Cortex of kidney (tissue), 1 donor: ENCODE data around the gene PROM1.

Source experiments
- DNase-seq: peaks from one replicate; lab custom pipeline; 2025; lab: John Stamatoyannopoulos, UW

The PROM1 gene, protein sequence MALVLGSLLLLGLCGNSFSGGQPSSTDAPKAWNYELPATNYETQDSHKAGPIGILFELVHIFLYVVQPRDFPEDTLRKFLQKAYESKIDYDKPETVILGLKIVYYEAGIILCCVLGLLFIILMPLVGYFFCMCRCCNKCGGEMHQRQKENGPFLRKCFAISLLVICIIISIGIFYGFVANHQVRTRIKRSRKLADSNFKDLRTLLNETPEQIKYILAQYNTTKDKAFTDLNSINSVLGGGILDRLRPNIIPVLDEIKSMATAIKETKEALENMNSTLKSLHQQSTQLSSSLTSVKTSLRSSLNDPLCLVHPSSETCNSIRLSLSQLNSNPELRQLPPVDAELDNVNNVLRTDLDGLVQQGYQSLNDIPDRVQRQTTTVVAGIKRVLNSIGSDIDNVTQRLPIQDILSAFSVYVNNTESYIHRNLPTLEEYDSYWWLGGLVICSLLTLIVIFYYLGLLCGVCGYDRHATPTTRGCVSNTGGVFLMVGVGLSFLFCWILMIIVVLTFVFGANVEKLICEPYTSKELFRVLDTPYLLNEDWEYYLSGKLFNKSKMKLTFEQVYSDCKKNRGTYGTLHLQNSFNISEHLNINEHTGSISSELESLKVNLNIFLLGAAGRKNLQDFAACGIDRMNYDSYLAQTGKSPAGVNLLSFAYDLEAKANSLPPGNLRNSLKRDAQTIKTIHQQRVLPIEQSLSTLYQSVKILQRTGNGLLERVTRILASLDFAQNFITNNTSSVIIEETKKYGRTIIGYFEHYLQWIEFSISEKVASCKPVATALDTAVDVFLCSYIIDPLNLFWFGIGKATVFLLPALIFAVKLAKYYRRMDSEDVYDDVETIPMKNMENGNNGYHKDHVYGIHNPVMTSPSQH

GRCh38 chr4:16083241-16084191 is at the start of gene PROM1:
Gene PROM1, minus strand, starts transcription at chr4:16084023. Its CDS starts 8,117 bp downstream, at chr4:16075906.
- no peak for DNase-seq

DNA sequence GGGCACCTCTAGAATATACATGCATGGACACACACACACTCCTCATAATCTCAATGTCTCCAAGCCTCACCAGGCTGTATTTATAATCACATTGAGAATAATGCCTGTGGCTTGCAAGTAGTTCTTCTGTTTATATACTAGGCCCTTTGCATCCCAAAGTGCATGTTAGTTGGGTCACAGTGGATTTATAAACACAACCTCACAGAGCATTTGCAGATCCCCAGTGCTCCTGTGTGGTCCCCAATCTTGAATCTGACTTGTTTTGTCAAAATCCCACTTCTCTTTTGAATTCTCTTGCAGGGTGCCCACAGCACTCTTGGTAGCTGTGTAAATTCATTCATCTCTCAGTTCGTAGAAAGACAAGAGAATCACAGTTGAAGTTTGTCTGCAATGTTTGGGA is 49.6 kb upstream of the PROM1 start:
- DNase-seq = no peak

DNA sequence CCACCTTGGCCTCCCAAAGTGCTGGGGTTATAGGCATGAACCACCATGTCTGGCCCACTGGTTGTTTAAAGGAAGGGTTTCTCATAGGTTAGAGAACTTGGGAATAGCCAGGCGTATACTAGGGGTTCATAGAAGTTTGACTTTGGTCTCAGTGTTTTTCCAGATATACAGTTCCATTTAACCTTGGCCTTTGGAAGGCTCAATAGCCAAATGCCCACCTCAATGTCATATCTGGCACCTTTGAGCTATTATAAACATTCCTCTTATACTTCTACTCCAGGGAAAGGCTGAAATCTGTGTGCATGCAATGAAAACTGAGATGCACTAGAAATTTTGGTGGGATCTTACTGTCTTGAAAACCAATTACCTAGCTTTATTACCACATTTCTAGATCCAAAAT is 47.5 kb upstream of the PROM1 start:
- DNase-seq = no peak

GRCh38 chr4:16129336-16129735 is 45.5 kb upstream of the PROM1 start:
- no peak for DNase-seq

- DNase-seq = no peak
These were observed 42.9 kb upstream of the PROM1 start for GRCh38 chr4:16126714-16127113.

DNA sequence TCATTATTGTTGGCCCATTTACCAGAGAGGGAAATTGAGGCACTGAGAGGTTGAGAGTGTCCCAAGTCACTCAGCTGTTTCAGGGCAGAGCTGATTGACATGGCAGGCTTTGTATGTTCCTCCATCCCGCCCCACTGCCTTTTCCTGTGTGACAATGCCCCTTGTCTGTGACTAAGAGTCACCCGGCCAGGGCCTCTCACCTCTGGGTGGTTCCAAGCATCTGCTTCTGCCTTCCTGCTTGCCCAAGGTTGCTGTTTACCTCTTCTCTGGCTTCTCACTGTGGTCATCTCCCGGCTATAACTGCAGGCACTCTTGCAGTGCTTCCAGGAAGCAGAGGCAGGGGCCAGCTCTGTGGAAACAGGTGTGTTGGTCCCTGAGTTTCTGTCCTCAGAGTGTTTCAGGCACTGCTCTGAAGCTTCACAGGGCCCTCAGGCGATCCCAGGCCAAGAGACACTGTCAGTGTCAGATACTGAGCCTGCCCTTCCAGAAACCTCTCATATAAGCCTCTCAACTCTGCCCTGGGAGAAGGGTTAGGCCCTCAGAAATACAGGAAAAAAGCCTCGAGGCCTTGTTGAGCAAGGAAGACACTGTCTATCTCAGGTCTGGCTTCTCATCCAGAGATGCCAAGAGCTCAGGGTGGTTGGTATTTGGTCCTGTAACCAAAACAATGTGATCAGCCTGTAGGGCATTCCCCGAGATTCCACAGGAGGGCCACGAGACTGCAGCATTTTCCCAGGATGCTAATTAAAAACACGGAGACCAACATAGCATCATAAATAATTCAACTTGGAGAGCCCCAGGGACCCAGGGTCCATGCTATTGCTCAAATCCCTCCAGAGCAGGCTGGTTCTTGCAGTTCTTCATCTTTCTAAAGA is 42.0 kb upstream of the PROM1 start:
- no peak for DNase-seq

DNA sequence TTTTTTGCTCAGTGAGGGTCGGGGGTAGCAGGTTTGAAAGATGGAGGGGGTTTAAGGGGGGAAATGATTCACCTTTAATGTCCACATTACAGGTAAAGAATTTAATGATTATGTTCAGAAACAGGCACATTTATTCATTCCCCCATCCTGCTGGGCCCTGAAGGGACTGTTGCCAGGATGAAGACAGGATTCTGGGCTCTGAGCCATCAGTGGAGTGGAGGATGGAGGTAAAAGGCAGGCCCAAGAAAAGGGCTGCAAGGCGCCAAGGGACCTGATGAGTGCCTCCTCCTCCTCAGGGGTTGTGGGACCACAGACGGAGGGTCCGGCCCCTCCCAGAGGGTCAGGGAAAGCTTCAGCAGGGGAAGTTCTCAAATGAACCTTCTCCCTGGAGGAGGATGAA is 40.4 kb upstream of the PROM1 start:
- DNase-seq = no peak

DNA sequence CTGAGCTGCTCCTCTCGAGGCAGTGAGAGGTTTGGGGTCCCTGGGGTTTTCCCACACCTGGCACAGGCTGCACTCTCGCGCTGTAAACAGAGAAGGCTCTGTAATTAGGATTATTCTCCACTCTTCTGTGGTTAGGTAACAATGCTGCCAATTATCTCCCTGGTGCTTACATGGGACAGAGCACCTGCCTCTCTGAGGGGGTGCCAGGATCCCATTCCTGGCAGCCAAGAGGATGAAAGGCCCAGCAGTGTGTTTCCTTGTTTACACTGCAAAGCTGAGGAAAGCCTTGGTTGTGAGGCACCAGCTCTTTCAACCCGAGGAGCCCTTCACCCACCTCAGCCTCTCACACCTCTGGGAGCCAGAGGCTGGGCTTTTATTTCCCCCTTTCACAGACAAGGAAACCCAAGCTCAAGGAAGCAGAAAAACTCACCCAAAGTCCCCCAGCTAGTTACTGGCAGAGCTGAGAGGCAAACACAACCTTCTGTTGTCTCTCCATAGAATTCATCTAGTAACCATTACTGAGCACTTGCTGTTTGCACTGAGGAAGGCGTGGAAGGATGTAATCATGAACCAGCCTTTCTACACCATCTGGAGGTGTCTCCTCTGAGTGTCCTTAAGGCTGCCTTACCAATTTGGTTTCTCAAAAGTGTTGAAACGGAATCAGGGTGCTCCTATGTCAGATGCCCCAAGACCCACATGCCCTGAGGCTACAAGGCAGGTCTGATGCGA is 39.7 kb upstream of the PROM1 start:
- DNase-seq = no peak

DNA sequence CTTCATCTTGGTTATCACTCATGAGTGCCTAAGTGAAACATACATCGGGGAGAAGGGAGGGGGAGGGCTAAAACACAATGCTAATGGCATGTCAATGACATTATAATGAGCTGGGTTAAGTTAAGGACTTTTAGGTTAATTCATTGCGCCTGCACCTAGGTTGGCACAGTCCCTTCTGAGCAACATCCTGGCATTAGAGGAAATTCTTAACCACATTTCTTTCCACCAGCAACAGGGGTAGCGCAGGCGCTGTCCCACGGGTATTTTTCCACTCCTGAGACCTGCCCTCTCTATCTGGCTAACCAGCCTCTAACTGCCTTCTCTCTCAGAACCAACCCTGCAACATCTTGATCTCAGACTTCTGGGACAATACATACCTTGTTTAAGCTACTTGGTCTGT is 39.0 kb upstream of the PROM1 start:
- no peak for DNase-seq

DNA sequence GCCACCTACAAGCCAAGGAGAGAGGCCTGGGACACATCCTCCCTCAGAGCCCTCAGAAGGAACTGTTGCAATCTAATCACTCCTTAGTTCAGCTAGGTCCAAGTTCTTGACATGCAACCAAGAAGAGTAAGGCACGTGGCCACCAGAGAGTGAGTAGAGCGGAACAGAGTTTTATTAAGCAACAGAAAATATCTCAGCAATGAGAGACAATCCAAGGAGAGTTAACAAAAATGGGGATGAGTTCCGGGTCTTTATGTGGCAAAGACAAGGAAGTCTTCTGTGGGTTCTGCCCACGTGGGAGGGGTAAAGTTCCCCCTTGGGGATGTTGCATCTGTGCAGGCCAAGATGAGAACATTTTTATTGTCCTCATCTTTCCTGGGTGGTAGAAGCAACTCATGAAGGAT is 38.5 kb upstream of the PROM1 start:
- no peak for DNase-seq

GRCh38 chr4:16120720-16121119 is 36.9 kb upstream of the PROM1 start:
- DNase-seq = no peak

DNA sequence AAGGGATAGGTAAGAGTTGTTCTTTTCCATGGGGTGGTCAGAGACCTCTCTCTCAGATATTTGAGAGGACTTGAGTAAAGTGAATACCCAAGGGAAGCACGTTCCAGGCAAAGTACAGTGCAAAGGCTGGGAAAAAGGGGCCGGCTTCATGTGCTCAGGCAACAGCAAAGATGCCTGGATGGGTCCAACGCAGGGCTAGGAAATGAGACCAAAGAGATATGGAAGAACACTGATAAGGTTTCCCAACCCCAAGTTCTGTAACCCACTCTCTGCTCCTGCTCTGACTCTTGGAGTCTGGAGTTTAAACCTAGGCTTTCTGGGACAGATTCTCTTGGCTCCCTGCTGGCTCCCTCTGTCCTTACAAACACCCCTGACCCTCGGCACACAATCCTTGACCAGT is 36.2 kb upstream of the PROM1 start:
- DNase-seq = no peak

GRCh38 chr4:16118090-16118489 is 34.3 kb upstream of the PROM1 start:
- no peak for DNase-seq

DNA sequence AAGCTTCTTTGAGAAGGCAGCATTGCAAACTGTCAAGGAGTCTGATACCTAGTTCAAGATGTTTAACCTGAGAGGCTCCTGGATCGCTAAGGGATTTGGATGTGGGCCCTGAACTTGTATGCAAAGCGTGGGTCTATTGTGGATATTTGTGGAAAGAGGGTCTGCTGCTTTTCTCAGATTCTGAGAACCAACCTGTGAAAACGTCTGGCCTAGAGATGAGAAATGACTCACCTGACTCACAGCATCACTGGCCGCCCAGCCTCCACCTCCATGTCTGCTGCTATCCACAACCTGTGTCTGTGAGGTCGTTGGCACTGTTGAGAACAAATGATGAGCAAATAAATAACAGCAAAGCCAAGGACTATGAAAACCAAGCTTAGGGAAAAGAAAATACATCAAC is 33.3 kb upstream of the PROM1 start:
- no peak for DNase-seq

GRCh38 chr4:16116493-16116990 is 32.7 kb upstream of the PROM1 start:
- DNase-seq = no peak

GRCh38 chr4:16116019-16116418 is 32.2 kb upstream of the PROM1 start:
- DNase-seq = no peak

GRCh38 chr4:16114546-16114945 is 30.7 kb upstream of the PROM1 start:
- DNase-seq = no peak

DNA sequence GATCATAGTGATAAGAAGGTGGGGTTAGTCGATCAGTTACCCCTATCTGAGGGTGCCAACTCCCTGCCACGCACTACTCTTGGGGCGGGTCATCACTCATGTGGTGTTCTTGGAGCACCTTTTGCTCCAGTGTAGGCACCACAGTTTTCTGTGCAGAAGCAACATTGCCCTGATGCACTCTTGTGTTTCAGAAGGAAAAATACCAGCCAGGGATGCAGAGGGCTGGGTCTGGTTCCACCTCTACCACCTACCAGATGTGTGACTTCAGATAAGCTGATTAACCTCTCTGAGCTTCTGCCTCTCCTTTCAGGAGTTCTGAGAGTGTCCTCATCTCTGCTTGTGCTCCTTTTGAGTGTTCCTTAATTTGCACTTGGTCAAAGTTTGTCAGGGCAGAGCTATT is 29.9 kb upstream of the PROM1 start:
- no peak for DNase-seq

DNA sequence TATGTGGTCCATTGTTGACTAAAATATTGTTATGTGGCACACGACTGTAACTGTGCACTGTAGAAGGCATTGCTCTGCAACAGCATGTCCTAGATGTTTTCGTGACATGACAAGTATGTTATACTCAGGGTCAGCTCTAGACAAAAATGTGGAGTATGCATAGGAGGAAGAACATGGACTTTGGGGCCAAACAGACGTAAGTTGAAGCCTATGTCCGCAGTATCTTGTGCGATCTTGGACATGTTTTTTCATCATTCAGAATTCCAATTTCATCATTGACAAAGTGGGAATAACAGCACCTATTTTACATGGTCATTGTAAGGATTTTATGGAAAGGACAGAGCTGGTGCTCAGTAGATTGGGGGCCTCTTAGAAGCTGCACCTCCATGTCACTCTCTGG is 27.7 kb upstream of the PROM1 start:
- DNase-seq = no peak

- no peak for DNase-seq
These were observed 27.0 kb upstream of the PROM1 start for GRCh38 chr4:16110661-16111290.
